ENCODE data around the gene GPR157.

GRCh38 chr1:9086045-9086444 lies 42.9 kb downstream of the GPR157 start:
- no peak for TF ChIP-seq CTCF (conservative IDR thresholded peaks at IDR 0.05; ENCODE audit: low read depth, low read length)
- TF ChIP-seq EZH2 (IDR thresholded peaks at IDR 0.05; ENCODE audit: low read length, unreplicated experiment), result no peak
- TF ChIP-seq EZH2phosphoT487 (IDR thresholded peaks at IDR 0.05; ENCODE audit: borderline replicate concordance, low read length), result no peak
